Smooth muscle cell (in vitro differentiated cells): ENCODE data around the gene MYO5B. TPM values are rescaled to one million over a fixed set of nuclear protein-coding genes. Genes with fewer than 3 reads are reported as not detected.

ENCODE experiments used
- DNase-seq: peaks from one replicate; lab custom pipeline; 2025; ENCODE audit not compliant: unreplicated experiment; lab: John Stamatoyannopoulos, UW
- H2AFZ ChIP-seq: fragments of 200-600 bp; sonication (generic); 2 replicates; pipeline ENCODE4 v1.6.0; 2016; ENCODE audit warnings: antibody characterized with exemption, low read depth, mild to moderate bottlenecking
- H3F3A ChIP-seq: fragments of 200-600 bp; sonication (generic); 2 replicates; pipeline ENCODE4 v1.6.0; 2017; ENCODE audit warnings: antibody characterized with exemption, low read depth
- H3K27ac ChIP-seq: fragments of 200-600 bp; sonication (generic); 2 replicates; pipeline ENCODE4 v1.5.1; 2016; ENCODE audit warnings: low read depth, mild to moderate bottlenecking
- H3K27me3 ChIP-seq: fragments of 200-600 bp; sonication (generic); 2 replicates; pipeline ENCODE4 v1.6.1; 2016; ENCODE audit warnings: low read depth, mild to moderate bottlenecking
- H3K36me3 ChIP-seq: fragments of 200-600 bp; sonication (generic); 2 replicates; pipeline ENCODE4 v1.5.1; 2016; ENCODE audit warnings: low read depth
- H3K4me1 ChIP-seq: fragments of 200-600 bp; sonication (generic); 2 replicates; pipeline ENCODE4 v1.5.1; 2016; ENCODE audit warnings: low read depth
- H3K4me2 ChIP-seq: fragments of 200-600 bp; sonication (generic); 2 replicates; pipeline ENCODE4 v1.6.0; 2016; ENCODE audit warnings: mild to moderate bottlenecking
- H3K4me3 ChIP-seq: fragments of 200-600 bp; sonication (generic); 2 replicates; pipeline ENCODE4 v1.5.1; 2016; ENCODE audit warnings: mild to moderate bottlenecking
- H3K79me2 ChIP-seq: fragments of 200-600 bp; sonication (generic); 2 replicates; pipeline ENCODE4 v1.6.0; 2016; ENCODE audit warnings: low read depth, mild to moderate bottlenecking
- H3K9ac ChIP-seq: fragments of 200-600 bp; sonication (generic); 2 replicates; pipeline ENCODE4 v1.6.0; 2016; ENCODE audit warnings: low read depth
- H3K9me3 ChIP-seq: fragments of 200-600 bp; sonication (generic); replicated peaks from 2 replicates; pipeline ENCODE4 v1.5.1; 2016; ENCODE audit warnings: low read depth
- H4K20me1 ChIP-seq: fragments of 200-600 bp; sonication (generic); 2 replicates; pipeline ENCODE4 v1.6.0; 2016; ENCODE audit warnings: low read depth
- WGBS: methylation state at CpG from one replicate; pipeline ENCODE4 v1.1.7; 2016; ENCODE audit warnings: low lambda C conversion rate; 5-methylcytosine and 5-hydroxymethylcytosine counted together
- polyA plus RNA-seq: library from polyadenylated mRNA; unstranded; fragments of >200 nt; fragmentation: Nextera tagmentation; extraction: Ambion mirVana; gene quantifications from 2 replicates; pipeline ENCODE4 v1.2.1, GENCODE V29; 2016
- total RNA-seq: library from RNA; depleted of rRNA; stranded (reverse); fragments of >200 nt; gene quantifications from 2 replicates; pipeline ENCODE4 v1.2.3, GENCODE V29; 2014
- TF ChIP-seq, protein P1 (sequence below): fragments of 200-600 bp; sonication (generic); IDR thresholded peaks from 2 replicates; pipeline ENCODE4 v1.5.1; 2017; ENCODE audit warnings: borderline replicate concordance, mild to moderate bottlenecking, antibody characterized with exemption; ENCODE audit not compliant: insufficient read depth, poor library complexity, severe bottlenecking

MYO5B gene
- total and polyA plus RNA-seq, 2 experiments from 2014 or later = 1.7 to 25.3 TPM

DNA sequence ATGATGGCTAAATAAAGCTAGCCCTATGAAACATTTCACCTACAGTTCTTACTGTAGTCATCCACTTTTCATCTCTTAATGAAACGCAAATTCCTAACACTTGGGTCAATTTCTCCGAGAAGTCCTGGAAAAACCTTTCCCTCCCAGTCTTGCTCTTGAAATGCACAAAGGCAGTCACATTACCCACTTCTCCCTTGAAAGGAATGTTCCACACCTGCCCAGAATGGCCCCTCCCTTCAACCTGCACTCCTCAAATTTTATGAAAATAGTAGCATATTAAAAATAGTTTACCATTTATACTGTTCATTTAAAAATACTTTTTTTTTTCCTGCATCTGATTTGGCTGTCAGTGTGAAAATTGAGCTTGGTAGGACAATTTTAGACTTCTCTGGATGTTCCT, 316.9 kb downstream of the MYO5B start:
- no peak for DNase-seq
- Histone ChIP-seq H3K9me3 (no peaks in the 10 kb centered on the region), H4K20me1 (no peaks in the 10 kb centered on the region), H3K36me3 (no peaks in the 10 kb centered on the region), H3K27ac (no peak overlapping the region), H3K4me1 (peaks cover 3% of the 10 kb centered on the region), H3K4me2 (no peak overlapping the region), H3F3A (no peaks in the 10 kb centered on the region), H3K27me3 (no peaks in the 10 kb centered on the region), H3K9ac (no peak overlapping the region), H3K4me3 (no peak overlapping the region), H2AFZ (no peak overlapping the region), H3K79me2 (no peaks in the 10 kb centered on the region)
- TF ChIP-seq, protein P1, sequence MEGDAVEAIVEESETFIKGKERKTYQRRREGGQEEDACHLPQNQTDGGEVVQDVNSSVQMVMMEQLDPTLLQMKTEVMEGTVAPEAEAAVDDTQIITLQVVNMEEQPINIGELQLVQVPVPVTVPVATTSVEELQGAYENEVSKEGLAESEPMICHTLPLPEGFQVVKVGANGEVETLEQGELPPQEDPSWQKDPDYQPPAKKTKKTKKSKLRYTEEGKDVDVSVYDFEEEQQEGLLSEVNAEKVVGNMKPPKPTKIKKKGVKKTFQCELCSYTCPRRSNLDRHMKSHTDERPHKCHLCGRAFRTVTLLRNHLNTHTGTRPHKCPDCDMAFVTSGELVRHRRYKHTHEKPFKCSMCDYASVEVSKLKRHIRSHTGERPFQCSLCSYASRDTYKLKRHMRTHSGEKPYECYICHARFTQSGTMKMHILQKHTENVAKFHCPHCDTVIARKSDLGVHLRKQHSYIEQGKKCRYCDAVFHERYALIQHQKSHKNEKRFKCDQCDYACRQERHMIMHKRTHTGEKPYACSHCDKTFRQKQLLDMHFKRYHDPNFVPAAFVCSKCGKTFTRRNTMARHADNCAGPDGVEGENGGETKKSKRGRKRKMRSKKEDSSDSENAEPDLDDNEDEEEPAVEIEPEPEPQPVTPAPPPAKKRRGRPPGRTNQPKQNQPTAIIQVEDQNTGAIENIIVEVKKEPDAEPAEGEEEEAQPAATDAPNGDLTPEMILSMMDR = no peak
- WGBS = 95% methylated on average over 2 of the region's 2 CpGs

DNA sequence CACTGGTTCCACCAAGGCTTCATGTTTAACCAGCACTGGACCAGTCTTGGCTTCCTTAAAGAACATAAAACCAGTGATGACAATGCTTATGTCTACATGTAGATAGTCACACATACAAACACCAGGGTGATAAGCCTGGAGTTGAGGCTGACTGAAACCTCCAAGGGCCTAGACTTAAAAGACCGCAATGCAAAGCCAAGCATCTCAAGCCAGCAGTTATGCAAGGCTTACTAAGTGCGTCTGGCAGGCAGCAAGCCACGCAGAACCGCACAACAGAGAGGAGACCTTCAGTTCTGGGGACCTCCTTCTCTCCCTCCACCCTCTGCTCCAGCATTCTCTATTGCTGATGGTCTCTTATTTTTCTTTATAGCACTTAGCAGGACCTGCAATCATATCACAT, 318.4 kb downstream of the MYO5B start:
- Histone ChIP-seq H4K20me1 (no peaks in the 10 kb centered on the region), H3K36me3 (no peaks in the 10 kb centered on the region), H3K4me2 (peak overlapping the region; percentile 17), H3F3A (no peaks in the 10 kb centered on the region), H3K27ac (peak overlapping the region; percentile 22), H2AFZ (no peak overlapping the region), H3K27me3 (no peaks in the 10 kb centered on the region), H3K79me2 (no peaks in the 10 kb centered on the region), H3K4me3 (no peak overlapping the region), H3K9me3 (no peaks in the 10 kb centered on the region), H3K9ac (no peak overlapping the region), H3K4me1 (peaks cover 3% of the 10 kb centered on the region)
- WGBS = 24% methylated on average over 4 of the region's 4 CpGs
- no peak for DNase-seq
- TF ChIP-seq, protein P1 = no peak

DNA sequence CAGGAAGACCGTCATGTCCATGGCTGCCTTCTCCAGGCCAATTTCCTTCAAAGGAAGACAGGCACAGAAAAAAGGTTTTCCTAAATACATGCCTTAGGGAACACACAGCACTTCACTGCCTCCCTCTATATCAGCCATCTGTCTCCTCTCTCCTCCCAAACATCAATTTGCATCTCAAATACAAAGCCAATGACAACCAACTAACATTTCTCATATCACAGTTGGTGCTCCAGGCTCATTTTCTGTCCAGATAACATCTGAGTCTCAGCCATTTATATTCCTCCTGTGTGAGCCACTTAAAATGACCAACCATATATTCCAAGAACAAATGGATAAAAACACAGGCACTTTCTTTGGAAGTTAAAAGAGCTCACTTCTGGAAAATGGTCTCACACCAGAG, 319.2 kb downstream of the MYO5B start:
- Histone ChIP-seq H4K20me1 (no peaks in the 10 kb centered on the region), H3K36me3 (no peaks in the 10 kb centered on the region), H3K4me2 (no peak overlapping the region), H3K4me1 (peaks cover 3% of the 10 kb centered on the region), H3F3A (no peaks in the 10 kb centered on the region), H3K27ac (no peak overlapping the region), H2AFZ (no peak overlapping the region), H3K27me3 (no peaks in the 10 kb centered on the region), H3K9me3 (no peaks in the 10 kb centered on the region), H3K4me3 (no peak overlapping the region), H3K79me2 (no peaks in the 10 kb centered on the region), H3K9ac (no peak overlapping the region)
- TF ChIP-seq, protein P1 = no peak
- WGBS = 78% methylated on average over 1 of the region's 1 CpG
- DNase-seq = no peak

DNA sequence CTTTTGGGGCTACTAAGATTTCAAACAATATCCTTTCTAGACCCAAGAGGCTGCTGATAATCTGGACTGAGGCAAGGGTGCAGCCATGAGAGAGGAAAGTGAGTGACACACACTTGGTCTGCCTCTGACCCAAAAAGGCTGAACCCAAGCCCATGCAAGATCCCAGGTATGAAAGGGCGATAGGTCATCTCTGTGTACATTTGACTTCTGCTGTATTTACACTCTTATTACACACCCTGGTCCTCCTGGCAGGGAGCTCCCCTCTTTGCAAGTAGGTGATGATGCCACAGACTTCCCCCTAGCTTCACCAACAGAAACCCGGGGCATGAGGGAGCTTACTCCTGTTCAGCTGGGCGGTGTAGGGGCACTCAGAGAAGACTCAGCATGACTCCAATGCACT, 319.8 kb downstream of the MYO5B start:
- no peak for DNase-seq
- H4K20me1 ChIP-seq = no peaks in the 10 kb centered on the region
- H3F3A ChIP-seq = no peaks in the 10 kb centered on the region
- H3K9me3 ChIP-seq = no peaks in the 10 kb centered on the region
- H3K4me3 ChIP-seq = no peak overlapping the region
- TF ChIP-seq, protein P1 = no peak
- peaks cover 3% of the 10 kb centered on the region for H3K4me1 ChIP-seq
- no peaks in the 10 kb centered on the region for H3K79me2 ChIP-seq
- WGBS = 94% methylated on average over 3 of the region's 3 CpGs
- H2AFZ ChIP-seq = no peak overlapping the region
- no peak overlapping the region for H3K27ac ChIP-seq
- no peaks in the 10 kb centered on the region for H3K36me3 ChIP-seq
- no peak overlapping the region for H3K4me2 ChIP-seq
- H3K27me3 ChIP-seq = no peaks in the 10 kb centered on the region
- H3K9ac ChIP-seq = no peak overlapping the region
